GM21825 (cell line): Measurements from ENCODE around the gene LRRC18.

Experiments
- ATAC-seq: cut with Tn5 transposase; IDR thresholded peaks from one replicate; pipeline ENCODE4 v1.9.1; 2021; ENCODE audit warnings: mild to moderate bottlenecking, moderate library complexity; ENCODE audit not compliant: unreplicated experiment

The LRRC18 gene

GRCh38 chr10:48884179-48885045 lies 55.2 kb downstream of the LRRC18 start:
- no peak for ATAC-seq

- ATAC-seq: no peak
Measured at GRCh38 chr10:48883701-48884100, 55.9 kb downstream of the LRRC18 start.

GRCh38 chr10:48882881-48883280 lies 56.8 kb downstream of the LRRC18 start:
- ATAC-seq: no peak

GRCh38 chr10:48881937-48882336 lies 57.7 kb downstream of the LRRC18 start:
- ATAC-seq: no peak

- ATAC-seq: no peak
Measured at GRCh38 chr10:48880016-48880705, 59.5 kb downstream of the LRRC18 start.

- ATAC-seq: no peak
Measured at GRCh38 chr10:48879451-48879850, 60.2 kb downstream of the LRRC18 start.

GRCh38 chr10:48878091-48878490 lies 61.5 kb downstream of the LRRC18 start:
- no peak for ATAC-seq

GRCh38 chr10:48872234-48872633 lies 67.4 kb downstream of the LRRC18 start:
- ATAC-seq: no peak
